WTC11 (cell line): Measurements from ENCODE around the gene ZSCAN25. TPM values are rescaled to one million over a fixed set of nuclear protein-coding genes. Genes with fewer than 3 reads are reported as not detected.

Experiments used
- ATAC-seq: fragments of 200-7000 bp; cut with Tn5 transposase; 2 replicates; pipeline ENCODE4 v1.10.0; 2021; ENCODE audit warnings: mild to moderate bottlenecking, moderate library complexity
- CTCF ChIA-PET: fragments of 300-600 bp; sonication (Branson Sonifier 250); formaldehyde crosslinking; loops from one replicate; lab custom pipeline; 2021; ENCODE audit warnings: antibody characterized with exemption; lab: Charles Lee
- POLR2A ChIA-PET: fragments of 350-600 bp; sonication (Branson Sonifier 250); formaldehyde crosslinking; loops from one replicate; lab custom pipeline; 2021; ENCODE audit warnings: antibody characterized with exemption; lab: Charles Lee
- DNase-seq: peaks from one replicate; pipeline ENCODE4 v3.0.0; 2021; ENCODE audit warnings: low spot score
- H3K27ac Mint-ChIP-seq: 2 replicates; pipeline ENCODE4 v1.8.0; 2021; ENCODE audit warnings: mixed read lengths
- H3K27me3 Mint-ChIP-seq: 2 replicates; pipeline ENCODE4 v1.8.0; 2021; ENCODE audit warnings: low read depth, mild to moderate bottlenecking, moderate library complexity, mixed read lengths
- H3K36me3 Mint-ChIP-seq: 2 replicates; pipeline ENCODE4 v1.8.0; 2021; ENCODE audit warnings: mixed read lengths
- H3K4me1 Mint-ChIP-seq: 2 replicates; pipeline ENCODE4 v1.8.0; 2022; ENCODE audit warnings: mixed read lengths
- H3K4me3 Mint-ChIP-seq: 2 replicates; pipeline ENCODE4 v1.8.0; 2021; ENCODE audit warnings: mild to moderate bottlenecking, moderate library complexity, mixed read lengths
- H3K9me3 Mint-ChIP-seq: 2 replicates; pipeline ENCODE4 v1.8.0; 2021; ENCODE audit warnings: mixed read lengths
- ELF4 ChIP-seq: sonication (generic); formaldehyde crosslinking; IDR thresholded peaks from 2 replicates; pipeline ENCODE4 v1.8.1; 2022; ENCODE audit warnings: low read depth, mild to moderate bottlenecking, moderate library complexity, missing genetic modification reagents
- FOXP1 ChIP-seq: sonication (generic); formaldehyde crosslinking; IDR thresholded peaks from 2 replicates; pipeline ENCODE4 v1.8.0; 2022; ENCODE audit warnings: missing genetic modification reagents, mild to moderate bottlenecking, moderate library complexity, borderline replicate concordance
- GABPB1 ChIP-seq: sonication (generic); formaldehyde crosslinking; IDR thresholded peaks from 2 replicates; pipeline ENCODE4 v1.8.1; 2023; ENCODE audit warnings: mild to moderate bottlenecking, missing genetic modification reagents
- KAT7 ChIP-seq: sonication (generic); formaldehyde crosslinking; IDR thresholded peaks from 2 replicates; pipeline ENCODE4 v1.8.1; 2023; ENCODE audit warnings: missing genetic modification reagents, mild to moderate bottlenecking, borderline replicate concordance
- MXD4 ChIP-seq: fragments of 250-450 bp; sonication (Bioruptor Pico); IDR thresholded peaks from 2 replicates; pipeline ENCODE4 v1.8.0; 2021; ENCODE audit warnings: mild to moderate bottlenecking, moderate library complexity, borderline replicate concordance
- NR2C2 ChIP-seq: sonication (generic); formaldehyde crosslinking; IDR thresholded peaks from 2 replicates; pipeline ENCODE4 v1.8.0; 2022; ENCODE audit warnings: mild to moderate bottlenecking, missing genetic modification reagents
- RORB ChIP-seq: fragments of 250-450 bp; sonication (Bioruptor Pico); IDR thresholded peaks from 2 replicates; pipeline ENCODE4 v1.9.0; 2021; ENCODE audit warnings: mild to moderate bottlenecking
- TCF7 ChIP-seq: sonication (generic); formaldehyde crosslinking; IDR thresholded peaks from 2 replicates; pipeline ENCODE4 v1.8.0; 2022; ENCODE audit warnings: mild to moderate bottlenecking, low read depth, missing genetic modification reagents, moderate library complexity
- TEAD1 ChIP-seq: sonication (generic); formaldehyde crosslinking; IDR thresholded peaks from 2 replicates; pipeline ENCODE4 v1.8.0; 2022; ENCODE audit warnings: mild to moderate bottlenecking, missing genetic modification reagents
- ZNF671 ChIP-seq: fragments of 250-450 bp; sonication (Bioruptor Pico); IDR thresholded peaks from 2 replicates; pipeline ENCODE4 v1.8.0; 2021; ENCODE audit warnings: mild to moderate bottlenecking
- total RNA-seq: library from RNA; stranded (reverse); gene quantifications from 3 replicates; pipeline ENCODE4 v1.2.3, GENCODE V29; 2021
- TF ChIP-seq, protein P1 (sequence below): sonication (generic); formaldehyde crosslinking; IDR thresholded peaks from 2 replicates; pipeline ENCODE4 v1.8.1; 2023; ENCODE audit warnings: mild to moderate bottlenecking, missing genetic modification reagents
- TF ChIP-seq, protein P2 (sequence below): fragments of 250-450 bp; sonication (Bioruptor Pico); IDR thresholded peaks from 2 replicates; pipeline ENCODE4 v1.9.0; 2021; ENCODE audit warnings: moderate library complexity, mild to moderate bottlenecking, inconsistent platforms, borderline replicate concordance
- TF ChIP-seq, protein P3 (sequence below): sonication (generic); formaldehyde crosslinking; IDR thresholded peaks from 2 replicates; pipeline ENCODE4 v1.8.1; 2023; ENCODE audit warnings: mild to moderate bottlenecking, missing genetic modification reagents, moderate library complexity
- TF ChIP-seq, protein P4 (sequence below): sonication (generic); formaldehyde crosslinking; conservative IDR thresholded peaks from 2 replicates; pipeline ENCODE4 v1.8.1; 2023; ENCODE audit warnings: mild to moderate bottlenecking, low read depth, missing genetic modification reagents, moderate library complexity
- TF ChIP-seq, protein P5 (sequence below): sonication (generic); formaldehyde crosslinking; IDR thresholded peaks from 2 replicates; pipeline ENCODE4 v1.8.1; 2022; ENCODE audit warnings: mild to moderate bottlenecking, moderate library complexity, missing genetic modification reagents
- TF ChIP-seq, protein P6 (sequence below): sonication (generic); formaldehyde crosslinking; IDR thresholded peaks from 2 replicates; pipeline ENCODE4 v1.8.1; 2023; ENCODE audit warnings: mild to moderate bottlenecking, missing genetic modification reagents, borderline replicate concordance

Gene ZSCAN25
- total RNA-seq, 1 experiment from 2014 or later = 20.1 TPM

DNA sequence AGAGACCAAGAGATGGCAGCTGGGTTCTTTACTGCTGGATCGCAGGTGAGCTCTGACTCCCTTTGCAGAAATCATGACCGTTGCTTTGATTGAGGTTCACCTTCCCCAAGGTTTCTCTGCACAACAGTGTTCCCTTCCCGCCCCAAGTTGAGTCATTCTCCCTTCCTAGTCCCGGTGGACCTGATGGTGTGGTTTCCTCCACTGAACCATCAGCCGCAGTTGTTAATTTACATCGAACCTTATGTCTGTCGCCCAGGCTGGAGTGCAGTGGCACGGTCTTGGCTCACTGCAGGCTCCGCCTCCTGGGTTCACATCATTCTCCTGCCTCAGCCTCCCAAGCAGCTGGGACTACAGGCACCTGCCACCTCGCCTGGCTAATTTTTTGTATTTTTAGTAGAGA is 5.8 kb downstream of the ZSCAN25 start:
- Mint-ChIP-seq H3K9me3 (no peaks in the 10 kb centered on the region), H3K36me3 (peaks cover 82% of the 10 kb centered on the region), H3K4me1 (peaks cover 6% of the 10 kb centered on the region), H3K27me3 (no peaks in the 10 kb centered on the region), H3K27ac (no peak overlapping the region), H3K4me3 (no peak overlapping the region)
- TF ChIP-seq, protein P1, sequence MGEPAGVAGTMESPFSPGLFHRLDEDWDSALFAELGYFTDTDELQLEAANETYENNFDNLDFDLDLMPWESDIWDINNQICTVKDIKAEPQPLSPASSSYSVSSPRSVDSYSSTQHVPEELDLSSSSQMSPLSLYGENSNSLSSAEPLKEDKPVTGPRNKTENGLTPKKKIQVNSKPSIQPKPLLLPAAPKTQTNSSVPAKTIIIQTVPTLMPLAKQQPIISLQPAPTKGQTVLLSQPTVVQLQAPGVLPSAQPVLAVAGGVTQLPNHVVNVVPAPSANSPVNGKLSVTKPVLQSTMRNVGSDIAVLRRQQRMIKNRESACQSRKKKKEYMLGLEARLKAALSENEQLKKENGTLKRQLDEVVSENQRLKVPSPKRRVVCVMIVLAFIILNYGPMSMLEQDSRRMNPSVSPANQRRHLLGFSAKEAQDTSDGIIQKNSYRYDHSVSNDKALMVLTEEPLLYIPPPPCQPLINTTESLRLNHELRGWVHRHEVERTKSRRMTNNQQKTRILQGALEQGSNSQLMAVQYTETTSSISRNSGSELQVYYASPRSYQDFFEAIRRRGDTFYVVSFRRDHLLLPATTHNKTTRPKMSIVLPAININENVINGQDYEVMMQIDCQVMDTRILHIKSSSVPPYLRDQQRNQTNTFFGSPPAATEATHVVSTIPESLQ (CRISPR knock-in tag) = no peak
- TF ChIP-seq ZNF671 (CRISPR knock-in tag) = no peak
- ChIA-PET POLR2A (no interaction called here), CTCF (no interaction called here)
- no peak for ATAC-seq
- DNase-seq = no peak

DNA sequence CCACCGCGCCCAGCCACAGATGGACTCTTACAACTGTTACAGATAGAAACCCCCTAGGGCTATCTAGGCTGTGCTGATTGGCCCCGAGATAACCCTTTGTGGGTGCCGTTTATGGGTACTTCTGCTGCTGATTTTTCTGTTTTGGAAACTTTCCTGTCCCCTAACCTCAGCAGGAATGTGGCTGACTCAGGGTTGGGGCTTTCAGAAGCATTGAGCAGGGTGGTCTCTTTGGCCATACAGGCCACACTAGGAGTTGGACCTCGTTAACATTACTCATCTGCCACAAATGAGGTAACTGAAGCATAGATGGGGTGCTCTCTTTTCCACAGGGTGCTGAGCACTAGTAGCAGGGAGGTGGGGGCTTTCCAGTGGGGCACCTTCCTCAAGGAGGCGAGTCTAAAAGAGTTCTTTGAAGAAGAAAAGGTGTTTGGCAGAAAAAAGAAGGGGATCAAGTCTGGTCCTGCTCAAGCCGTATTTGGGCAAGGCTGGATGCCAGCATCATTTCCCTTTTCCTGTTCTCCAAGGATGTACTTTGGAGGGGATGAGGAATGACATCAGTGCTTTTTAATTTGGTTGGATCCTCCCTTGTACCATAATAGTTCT is 6.4 kb downstream of the ZSCAN25 start:
- CTCF ChIA-PET = no interaction called here
- H3K9me3 Mint-ChIP-seq = no peaks in the 10 kb centered on the region
- no peaks in the 10 kb centered on the region for H3K27me3 Mint-ChIP-seq
- H3K4me3 Mint-ChIP-seq = no peak overlapping the region
- no peak overlapping the region for H3K27ac Mint-ChIP-seq
- POLR2A ChIA-PET = no interaction called here
- DNase-seq = no peak
- ATAC-seq = no peak
- H3K4me1 Mint-ChIP-seq = peaks cover 2% of the 10 kb centered on the region
- H3K36me3 Mint-ChIP-seq = peaks cover 85% of the 10 kb centered on the region
- TF ChIP-seq RORB (CRISPR knock-in tag) (no peak), TEAD1 (CRISPR knock-in tag) (no peak), ELF4 (no peak), TCF7 (CRISPR knock-in tag) (no peak), GABPB1 (no peak), FOXP1 (CRISPR knock-in tag) (no peak)
- TF ChIP-seq, protein P2, sequence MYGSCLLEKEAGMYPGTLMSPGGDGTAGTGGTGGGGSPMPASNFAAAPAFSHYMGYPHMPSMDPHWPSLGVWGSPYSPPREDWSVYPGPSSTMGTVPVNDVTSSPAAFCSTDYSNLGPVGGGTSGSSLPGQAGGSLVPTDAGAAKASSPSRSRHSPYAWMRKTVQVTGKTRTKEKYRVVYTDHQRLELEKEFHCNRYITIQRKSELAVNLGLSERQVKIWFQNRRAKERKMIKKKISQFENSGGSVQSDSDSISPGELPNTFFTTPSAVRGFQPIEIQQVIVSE (CRISPR knock-in tag) = no peak
- TF ChIP-seq, protein P3, sequence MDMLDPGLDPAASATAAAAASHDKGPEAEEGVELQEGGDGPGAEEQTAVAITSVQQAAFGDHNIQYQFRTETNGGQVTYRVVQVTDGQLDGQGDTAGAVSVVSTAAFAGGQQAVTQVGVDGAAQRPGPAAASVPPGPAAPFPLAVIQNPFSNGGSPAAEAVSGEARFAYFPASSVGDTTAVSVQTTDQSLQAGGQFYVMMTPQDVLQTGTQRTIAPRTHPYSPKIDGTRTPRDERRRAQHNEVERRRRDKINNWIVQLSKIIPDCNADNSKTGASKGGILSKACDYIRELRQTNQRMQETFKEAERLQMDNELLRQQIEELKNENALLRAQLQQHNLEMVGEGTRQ (CRISPR knock-in tag) = no peak

DNA sequence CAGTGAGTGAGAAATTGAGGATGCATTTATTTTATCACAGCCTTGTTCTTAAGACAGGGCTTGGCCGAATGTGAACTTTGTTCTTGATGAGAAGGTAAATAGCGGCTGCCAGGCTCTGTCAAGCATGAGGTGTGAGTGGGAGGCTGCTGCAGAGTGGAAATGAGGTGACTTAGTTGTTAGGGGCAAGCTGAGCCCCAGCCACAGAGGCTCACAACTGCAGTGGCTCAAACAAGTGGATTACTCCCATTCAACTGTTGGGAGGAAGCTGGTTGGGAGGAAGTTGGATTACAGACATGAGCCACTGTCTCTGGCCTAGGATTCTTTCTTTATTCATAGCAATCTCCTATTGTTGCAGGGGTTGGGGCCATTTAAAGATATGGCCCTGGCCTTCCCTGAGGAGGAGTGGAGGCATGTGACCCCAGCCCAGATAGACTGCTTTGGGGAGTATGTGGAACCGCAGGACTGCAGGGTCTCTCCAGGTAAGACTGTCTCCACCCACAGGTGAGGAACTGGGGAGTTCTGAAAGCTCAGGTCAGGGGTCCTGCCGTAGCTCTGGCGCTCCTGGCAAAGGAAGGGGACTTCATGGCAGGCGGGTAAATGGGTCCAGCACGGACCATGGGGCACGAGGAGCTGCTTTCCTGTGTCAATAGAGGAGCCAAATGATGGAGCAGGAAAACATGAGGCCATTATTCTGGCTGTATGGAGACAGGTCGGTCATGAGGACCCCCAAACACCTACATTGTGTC is 7.1 kb downstream of the ZSCAN25 start:
- Mint-ChIP-seq H3K9me3 (no peaks in the 10 kb centered on the region), H3K4me3 (no peak overlapping the region), H3K27me3 (no peaks in the 10 kb centered on the region), H3K27ac (no peak overlapping the region), H3K36me3 (peaks cover 84% of the 10 kb centered on the region)
- no peak for ATAC-seq
- CTCF ChIA-PET = no interaction called here
- TF ChIP-seq MXD4 (no peak), TCF7 (CRISPR knock-in tag) (no peak), KAT7 (CRISPR knock-in tag) (no peak), NR2C2 (CRISPR knock-in tag) (no peak)
- TF ChIP-seq, protein P4, sequence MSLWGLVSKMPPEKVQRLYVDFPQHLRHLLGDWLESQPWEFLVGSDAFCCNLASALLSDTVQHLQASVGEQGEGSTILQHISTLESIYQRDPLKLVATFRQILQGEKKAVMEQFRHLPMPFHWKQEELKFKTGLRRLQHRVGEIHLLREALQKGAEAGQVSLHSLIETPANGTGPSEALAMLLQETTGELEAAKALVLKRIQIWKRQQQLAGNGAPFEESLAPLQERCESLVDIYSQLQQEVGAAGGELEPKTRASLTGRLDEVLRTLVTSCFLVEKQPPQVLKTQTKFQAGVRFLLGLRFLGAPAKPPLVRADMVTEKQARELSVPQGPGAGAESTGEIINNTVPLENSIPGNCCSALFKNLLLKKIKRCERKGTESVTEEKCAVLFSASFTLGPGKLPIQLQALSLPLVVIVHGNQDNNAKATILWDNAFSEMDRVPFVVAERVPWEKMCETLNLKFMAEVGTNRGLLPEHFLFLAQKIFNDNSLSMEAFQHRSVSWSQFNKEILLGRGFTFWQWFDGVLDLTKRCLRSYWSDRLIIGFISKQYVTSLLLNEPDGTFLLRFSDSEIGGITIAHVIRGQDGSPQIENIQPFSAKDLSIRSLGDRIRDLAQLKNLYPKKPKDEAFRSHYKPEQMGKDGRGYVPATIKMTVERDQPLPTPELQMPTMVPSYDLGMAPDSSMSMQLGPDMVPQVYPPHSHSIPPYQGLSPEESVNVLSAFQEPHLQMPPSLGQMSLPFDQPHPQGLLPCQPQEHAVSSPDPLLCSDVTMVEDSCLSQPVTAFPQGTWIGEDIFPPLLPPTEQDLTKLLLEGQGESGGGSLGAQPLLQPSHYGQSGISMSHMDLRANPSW = no peak
- TF ChIP-seq, protein P5, sequence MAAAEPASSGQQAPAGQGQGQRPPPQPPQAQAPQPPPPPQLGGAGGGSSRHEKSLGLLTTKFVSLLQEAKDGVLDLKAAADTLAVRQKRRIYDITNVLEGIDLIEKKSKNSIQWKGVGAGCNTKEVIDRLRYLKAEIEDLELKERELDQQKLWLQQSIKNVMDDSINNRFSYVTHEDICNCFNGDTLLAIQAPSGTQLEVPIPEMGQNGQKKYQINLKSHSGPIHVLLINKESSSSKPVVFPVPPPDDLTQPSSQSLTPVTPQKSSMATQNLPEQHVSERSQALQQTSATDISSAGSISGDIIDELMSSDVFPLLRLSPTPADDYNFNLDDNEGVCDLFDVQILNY (CRISPR knock-in tag) = no peak
- TF ChIP-seq, protein P6, sequence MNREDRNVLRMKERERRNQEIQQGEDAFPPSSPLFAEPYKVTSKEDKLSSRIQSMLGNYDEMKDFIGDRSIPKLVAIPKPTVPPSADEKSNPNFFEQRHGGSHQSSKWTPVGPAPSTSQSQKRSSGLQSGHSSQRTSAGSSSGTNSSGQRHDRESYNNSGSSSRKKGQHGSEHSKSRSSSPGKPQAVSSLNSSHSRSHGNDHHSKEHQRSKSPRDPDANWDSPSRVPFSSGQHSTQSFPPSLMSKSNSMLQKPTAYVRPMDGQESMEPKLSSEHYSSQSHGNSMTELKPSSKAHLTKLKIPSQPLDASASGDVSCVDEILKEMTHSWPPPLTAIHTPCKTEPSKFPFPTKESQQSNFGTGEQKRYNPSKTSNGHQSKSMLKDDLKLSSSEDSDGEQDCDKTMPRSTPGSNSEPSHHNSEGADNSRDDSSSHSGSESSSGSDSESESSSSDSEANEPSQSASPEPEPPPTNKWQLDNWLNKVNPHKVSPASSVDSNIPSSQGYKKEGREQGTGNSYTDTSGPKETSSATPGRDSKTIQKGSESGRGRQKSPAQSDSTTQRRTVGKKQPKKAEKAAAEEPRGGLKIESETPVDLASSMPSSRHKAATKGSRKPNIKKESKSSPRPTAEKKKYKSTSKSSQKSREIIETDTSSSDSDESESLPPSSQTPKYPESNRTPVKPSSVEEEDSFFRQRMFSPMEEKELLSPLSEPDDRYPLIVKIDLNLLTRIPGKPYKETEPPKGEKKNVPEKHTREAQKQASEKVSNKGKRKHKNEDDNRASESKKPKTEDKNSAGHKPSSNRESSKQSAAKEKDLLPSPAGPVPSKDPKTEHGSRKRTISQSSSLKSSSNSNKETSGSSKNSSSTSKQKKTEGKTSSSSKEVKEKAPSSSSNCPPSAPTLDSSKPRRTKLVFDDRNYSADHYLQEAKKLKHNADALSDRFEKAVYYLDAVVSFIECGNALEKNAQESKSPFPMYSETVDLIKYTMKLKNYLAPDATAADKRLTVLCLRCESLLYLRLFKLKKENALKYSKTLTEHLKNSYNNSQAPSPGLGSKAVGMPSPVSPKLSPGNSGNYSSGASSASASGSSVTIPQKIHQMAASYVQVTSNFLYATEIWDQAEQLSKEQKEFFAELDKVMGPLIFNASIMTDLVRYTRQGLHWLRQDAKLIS = no peak
- TF ChIP-seq, all 79 proteins: peak for 0
- DNase-seq = no peak
- POLR2A ChIA-PET = interaction anchor here (0.6 kb wide), 1 partner anchor 9 kb away, joined by 3 read pairs; no protein-coding TSS in a partner anchor
- peaks cover 8% of the 10 kb centered on the region for H3K4me1 Mint-ChIP-seq
